Activated CD8-positive, alpha-beta T cell treated with anti-CD3 and anti-CD28 coated beads for 36 hours (primary cell): ENCODE results near the gene PCMT1. TPM values are rescaled to one million over a fixed set of nuclear protein-coding genes. Genes with fewer than 3 reads are reported as not detected.
"Not testable (repeated sequence)": the region's sequence is repeated elsewhere in the genome, so short reads cannot be mapped to it uniquely, and the experiment has no call there.

ENCODE experiments used
- ATAC-seq: fragments of 200-7000 bp; cut with Tn5 transposase; one replicate; pipeline ENCODE4 v1.10.0; 2021; ENCODE audit warnings: mild to moderate bottlenecking, moderate library complexity
- CTCF ChIA-PET: fragments of 350-600 bp; sonication (Branson Sonifier 250); formaldehyde crosslinking; loops from one replicate; lab custom pipeline; 2021; ENCODE audit warnings: antibody characterized with exemption; lab: Charles Lee
- POLR2A ChIA-PET: fragments of 350-600 bp; sonication (Branson Sonifier 250); formaldehyde crosslinking; loops from one replicate; lab custom pipeline; 2021; ENCODE audit warnings: antibody characterized with exemption; lab: Charles Lee
- DNase-seq: peaks from one replicate; pipeline ENCODE4 v3.0.0-alpha.2; 2020
- H3K27ac Mint-ChIP-seq: one replicate; pipeline ENCODE4 v1.8.0; 2021; ENCODE audit warnings: mild to moderate bottlenecking, mixed read lengths
- H3K27me3 Mint-ChIP-seq: one replicate; pipeline ENCODE4 v1.8.0; 2021; ENCODE audit warnings: mixed read lengths
- H3K36me3 Mint-ChIP-seq: one replicate; pipeline ENCODE4 v1.8.0; 2021; ENCODE audit warnings: low read depth, mixed read lengths
- H3K4me1 Mint-ChIP-seq: one replicate; pipeline ENCODE4 v1.8.0; 2021; ENCODE audit warnings: low read depth, mixed read lengths
- H3K4me3 Mint-ChIP-seq: one replicate; pipeline ENCODE4 v1.8.0; 2021; ENCODE audit warnings: mild to moderate bottlenecking, moderate library complexity, mixed read lengths
- H3K9me3 Mint-ChIP-seq: one replicate; pipeline ENCODE4 v1.8.0; 2021; ENCODE audit warnings: mixed read lengths
- intact Hi-C: fragments of 100-400 bp; cut with micrococcal nuclease; formaldehyde crosslinking; loops from one replicate; pipeline ENCODE4 v1.10.0; 2022
- total RNA-seq, 2 experiments: library from RNA; stranded (reverse); gene quantifications; one replicate each; pipeline ENCODE4 v1.2.3, GENCODE V29; 2021
- TF ChIP-seq, protein P1 (sequence below): fragments of 200-600 bp; IDR thresholded peaks from one replicate; pipeline ENCODE4 v1.8.0; 2022; ENCODE audit warnings: antibody characterized with exemption, mild to moderate bottlenecking

PCMT1 gene
- total RNA-seq, 2 experiments from 2014 or later: 97.3 to 102 TPM

- Mint-ChIP-seq H3K27me3 (no peaks in the 10 kb centered on the region), H3K27ac (peak within 1 kb of the TSS; percentile 90), H3K4me1 (peaks cover 27% of the 10 kb centered on the region), H3K9me3 (no peaks in the 10 kb centered on the region), H3K36me3 (peaks cover 20% of the 10 kb centered on the region), H3K4me3 (peak within 1 kb of the TSS; percentile 98)
- DNase-seq: peak; percentile 99
- intact Hi-C loops: no loop called here
- POLR2A ChIA-PET: interaction anchor here (0.6 to 6.9 kb wide), 5 partner anchors 9 to 140 kb away, joined by 3 to 45 read pairs (median 4); partner anchors contain the start of gene LATS1
- ATAC-seq: peak; percentile 74
- TF ChIP-seq, protein P1, sequence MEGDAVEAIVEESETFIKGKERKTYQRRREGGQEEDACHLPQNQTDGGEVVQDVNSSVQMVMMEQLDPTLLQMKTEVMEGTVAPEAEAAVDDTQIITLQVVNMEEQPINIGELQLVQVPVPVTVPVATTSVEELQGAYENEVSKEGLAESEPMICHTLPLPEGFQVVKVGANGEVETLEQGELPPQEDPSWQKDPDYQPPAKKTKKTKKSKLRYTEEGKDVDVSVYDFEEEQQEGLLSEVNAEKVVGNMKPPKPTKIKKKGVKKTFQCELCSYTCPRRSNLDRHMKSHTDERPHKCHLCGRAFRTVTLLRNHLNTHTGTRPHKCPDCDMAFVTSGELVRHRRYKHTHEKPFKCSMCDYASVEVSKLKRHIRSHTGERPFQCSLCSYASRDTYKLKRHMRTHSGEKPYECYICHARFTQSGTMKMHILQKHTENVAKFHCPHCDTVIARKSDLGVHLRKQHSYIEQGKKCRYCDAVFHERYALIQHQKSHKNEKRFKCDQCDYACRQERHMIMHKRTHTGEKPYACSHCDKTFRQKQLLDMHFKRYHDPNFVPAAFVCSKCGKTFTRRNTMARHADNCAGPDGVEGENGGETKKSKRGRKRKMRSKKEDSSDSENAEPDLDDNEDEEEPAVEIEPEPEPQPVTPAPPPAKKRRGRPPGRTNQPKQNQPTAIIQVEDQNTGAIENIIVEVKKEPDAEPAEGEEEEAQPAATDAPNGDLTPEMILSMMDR: peak; percentile 84
- CTCF ChIA-PET: interaction anchor here (0.6 to 4.2 kb wide), 10 partner anchors 10 to 229 kb away, joined by 3 to 17 read pairs (median 3); partner anchors contain the start of gene LATS1
Observed at GRCh38 chr6:149746147-149746946, 3.2 kb upstream of the PCMT1 start, which contains the start of gene NUP43. NUP43 (minus strand) TSS chr6:149746529; CDS start chr6:149746495, 34 bp downstream.

DNA sequence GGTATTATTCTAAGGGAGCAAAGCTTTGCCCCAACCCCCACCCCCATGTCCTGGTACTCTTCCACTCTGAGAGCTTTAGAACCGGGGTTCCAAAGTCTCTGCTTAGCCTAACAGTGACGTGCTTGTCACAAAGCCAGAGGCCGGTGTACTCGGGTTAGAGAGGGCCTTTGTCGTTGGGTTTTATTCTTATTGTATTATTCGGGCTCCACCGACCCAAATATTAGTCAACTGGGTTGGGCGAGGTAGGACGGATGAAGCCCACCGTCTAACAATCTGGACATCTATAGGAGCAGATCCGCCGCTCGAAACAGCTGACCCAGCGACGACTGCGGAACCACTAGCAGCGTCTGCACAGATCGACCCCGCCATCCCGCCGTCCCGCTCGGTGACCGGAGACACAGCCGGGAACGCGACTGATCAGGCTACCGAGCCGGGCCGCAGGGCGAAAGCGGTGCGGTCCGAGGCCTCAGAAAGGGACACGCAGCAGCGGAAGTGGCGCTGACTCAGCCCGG, 403 bp upstream of the PCMT1 start:
- intact Hi-C loops, H3K27me3 Mint-ChIP-seq, DNase-seq, H3K9me3 Mint-ChIP-seq: not testable (repeated sequence)
- ChIA-PET CTCF (interaction anchor here (1.0 to 1.1 kb wide), 2 partner anchors 31 to 117 kb away, joined by 3 read pairs; partner anchors contain the start of gene LATS1), POLR2A (interaction anchor here (1.1 to 6.9 kb wide), 2 partner anchors 13 to 32 kb away, joined by 3 to 45 read pairs; partner anchors contain the start of gene LATS1)
- Mint-ChIP-seq H3K27ac (peak overlapping the region; percentile 89), H3K4me1 (peaks cover 40% of the 10 kb centered on the region), H3K4me3 (peak overlapping the region; percentile 93), H3K36me3 (peaks cover 13% of the 10 kb centered on the region)
- peak; percentile 5 for ATAC-seq

DNA sequence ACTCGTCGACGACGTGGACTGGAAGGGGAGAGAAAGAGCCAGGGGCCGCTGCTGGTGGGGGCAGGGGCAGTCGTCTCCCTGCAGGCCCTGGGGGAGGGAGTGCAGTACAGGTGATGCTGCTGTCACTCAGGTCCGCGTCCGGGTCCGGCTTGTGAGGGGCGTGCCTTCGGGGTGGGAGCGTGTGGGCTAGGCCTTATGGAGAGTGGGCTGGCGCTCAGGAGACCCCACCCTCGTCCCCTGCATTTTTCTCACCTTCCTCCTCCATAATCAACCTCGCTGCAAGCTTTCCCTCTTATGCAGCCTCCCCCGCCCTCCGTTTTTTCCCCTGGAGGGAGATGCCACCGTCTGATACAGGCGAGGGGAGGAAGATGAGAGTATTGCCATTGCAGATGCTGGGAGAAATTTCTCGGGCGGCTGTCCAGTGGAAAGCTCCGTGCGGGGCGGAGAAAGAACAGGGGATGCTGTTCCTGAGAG, 632 bp downstream of the PCMT1 start:
- H3K27ac Mint-ChIP-seq: peak overlapping the region; percentile 89
- no peaks in the 10 kb centered on the region for H3K9me3 Mint-ChIP-seq
- ChIA-PET CTCF (interaction anchor here (0.9 to 1.1 kb wide), 2 partner anchors 9 to 32 kb away, joined by 3 read pairs; partner anchors contain the start of gene LATS1), POLR2A (interaction anchor here (0.7 to 6.9 kb wide), 5 partner anchors 9 to 103 kb away, joined by 3 to 45 read pairs (median 4); partner anchors contain the start of gene LATS1)
- intact Hi-C loops: no loop called here
- H3K4me1 Mint-ChIP-seq: peaks cover 43% of the 10 kb centered on the region
- peaks cover 13% of the 10 kb centered on the region for H3K36me3 Mint-ChIP-seq
- no peaks in the 10 kb centered on the region for H3K27me3 Mint-ChIP-seq
- peak; percentile 89 for DNase-seq
- peak overlapping the region; percentile 93 for H3K4me3 Mint-ChIP-seq
- TF ChIP-seq, protein P1: no peak
- peak; percentile 66 for ATAC-seq

DNA sequence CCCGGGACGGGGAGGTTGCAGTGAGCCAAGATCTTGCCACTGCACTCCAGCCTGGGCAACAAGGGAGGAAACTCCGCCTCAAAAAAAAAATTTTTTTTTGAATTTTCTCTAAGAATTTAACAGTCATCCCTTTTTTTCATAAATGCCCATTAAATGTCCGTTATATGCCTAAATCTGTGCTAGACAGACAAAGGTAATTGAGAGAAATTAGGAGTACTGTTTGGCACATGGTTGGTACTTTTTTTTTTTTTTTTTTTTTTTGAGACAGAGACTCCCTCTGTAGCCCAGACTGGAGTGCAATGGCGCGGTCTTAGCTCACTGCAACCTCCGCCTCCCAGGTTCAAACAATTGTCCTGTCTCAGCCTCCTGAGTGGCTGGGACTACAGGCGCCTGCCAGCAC, 1.7 kb downstream of the PCMT1 start:
- CTCF ChIA-PET: no interaction called here
- TF ChIP-seq, protein P1: no peak
- no peak for DNase-seq
- no peak overlapping the region for H3K27ac Mint-ChIP-seq
- no peaks in the 10 kb centered on the region for H3K9me3 Mint-ChIP-seq
- peaks cover 8% of the 10 kb centered on the region for H3K36me3 Mint-ChIP-seq
- no peaks in the 10 kb centered on the region for H3K27me3 Mint-ChIP-seq
- POLR2A ChIA-PET: interaction anchor here (0.9 to 6.9 kb wide), 2 partner anchors 8 to 34 kb away, joined by 4 to 45 read pairs; partner anchors contain the start of gene LATS1
- peaks cover 43% of the 10 kb centered on the region for H3K4me1 Mint-ChIP-seq
- peak overlapping the region; percentile 93 for H3K4me3 Mint-ChIP-seq
- no peak for ATAC-seq
- intact Hi-C loops: no loop called here

DNA sequence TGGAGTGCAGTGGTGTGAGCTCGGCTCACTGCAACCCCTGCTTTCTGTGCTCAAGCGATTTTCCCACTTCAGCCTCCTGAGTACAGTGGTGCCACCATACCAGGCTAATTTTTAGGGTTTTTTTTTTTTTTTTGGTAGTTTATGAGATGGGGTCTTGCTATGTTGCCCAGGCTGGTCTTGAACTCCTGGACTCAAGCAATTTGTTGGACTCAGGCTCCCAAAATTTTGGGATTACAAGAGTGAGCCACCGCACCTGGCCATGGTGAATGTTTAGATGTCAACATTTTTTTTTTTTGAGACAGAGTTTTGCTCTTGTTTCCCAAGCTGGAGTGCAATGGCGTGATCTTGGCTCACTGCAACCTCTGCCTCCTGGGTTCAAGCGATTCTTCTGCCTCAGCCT, 2.4 kb downstream of the PCMT1 start:
- H3K9me3 Mint-ChIP-seq, intact Hi-C loops, CTCF ChIA-PET, H3K27me3 Mint-ChIP-seq, H3K36me3 Mint-ChIP-seq, DNase-seq, ATAC-seq, POLR2A ChIA-PET, H3K4me3 Mint-ChIP-seq: not testable (repeated sequence)
- Mint-ChIP-seq H3K4me1 (peaks cover 38% of the 10 kb centered on the region), H3K27ac (peak overlapping the region; percentile 15)
